ENCODE measurements around the gene CMC2. TPM values are rescaled to one million over a fixed set of nuclear protein-coding genes. Genes with fewer than 3 reads are reported as not detected.

CMC2 gene
- 28.0 and 30.7 TPM in 2 replicates for total RNA-seq

DNA sequence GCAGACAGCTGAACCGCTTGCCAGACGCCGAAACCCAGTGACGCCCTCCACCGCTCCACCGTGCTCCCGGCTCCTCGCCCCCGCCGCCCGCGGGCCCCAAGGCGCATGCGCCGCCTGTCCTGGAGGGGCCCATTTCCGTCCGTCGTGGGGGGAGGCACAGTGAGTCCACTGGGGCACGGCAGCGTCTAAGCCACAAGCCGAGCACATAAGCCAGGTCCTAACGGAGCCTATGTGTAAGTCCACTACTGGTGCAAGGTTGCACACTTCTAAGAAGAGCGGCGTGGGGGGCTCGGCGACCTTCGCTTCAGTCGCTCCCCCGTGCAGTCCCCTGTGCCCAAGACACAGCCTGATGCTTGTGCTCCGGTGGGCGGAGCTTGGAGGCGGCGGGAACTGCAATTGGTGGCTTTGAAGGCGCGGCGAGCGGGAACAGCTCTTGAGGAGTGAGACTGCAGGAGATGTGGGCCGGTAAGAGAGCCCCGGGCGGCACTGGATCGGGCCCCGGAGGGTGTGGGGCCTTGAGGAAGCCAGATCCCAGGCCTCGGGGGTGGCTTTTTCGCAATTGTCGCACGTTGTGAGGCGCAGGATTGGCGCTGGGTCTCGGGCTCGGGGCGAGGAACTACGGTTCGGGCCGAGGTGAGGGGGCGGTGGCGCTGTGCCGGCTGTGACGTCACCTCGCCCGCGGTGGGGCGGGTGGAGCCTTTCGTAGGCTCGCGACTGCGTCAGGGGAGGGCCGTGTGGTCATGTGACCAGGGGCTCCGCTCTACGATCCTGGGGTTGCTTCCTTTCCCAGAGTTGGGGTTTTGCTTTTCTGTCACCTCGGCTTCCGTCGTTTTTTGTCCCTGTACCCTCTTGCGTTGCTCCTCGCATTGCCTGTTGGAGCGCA is at the start of gene CMC2, which contains the start of gene CENPN:
TSS of gene CMC2 (minus strand) at position 73 of the 883 bp plus-strand sequence. CDS start 9,491 bp downstream, outside the sequence.
TSS of gene CENPN (plus strand) at position 402 of the 883 bp plus-strand sequence. CDS start 4,726 bp downstream, outside the sequence.
- TF ChIP-seq CTCF (IDR thresholded peaks at IDR 0.05; ENCODE audit: insufficient read depth, low read depth, low read length), result no peak
- peak; percentile 99 for DNase-seq (ENCODE audit: low read depth)
- H3K4me3 ChIP-seq (ENCODE audit: low read depth, low read length), result peak within 1 kb of the TSS; percentile 96

GRCh38 chr16:81053761-81054160 is 47.1 kb upstream of the CMC2 start:
- no peak for DNase-seq (ENCODE audit: low read depth)
- no peak for TF ChIP-seq CTCF (IDR thresholded peaks at IDR 0.05; ENCODE audit: insufficient read depth, low read depth, low read length)
- no peak overlapping the region for H3K4me3 ChIP-seq (ENCODE audit: low read depth, low read length)

DNA sequence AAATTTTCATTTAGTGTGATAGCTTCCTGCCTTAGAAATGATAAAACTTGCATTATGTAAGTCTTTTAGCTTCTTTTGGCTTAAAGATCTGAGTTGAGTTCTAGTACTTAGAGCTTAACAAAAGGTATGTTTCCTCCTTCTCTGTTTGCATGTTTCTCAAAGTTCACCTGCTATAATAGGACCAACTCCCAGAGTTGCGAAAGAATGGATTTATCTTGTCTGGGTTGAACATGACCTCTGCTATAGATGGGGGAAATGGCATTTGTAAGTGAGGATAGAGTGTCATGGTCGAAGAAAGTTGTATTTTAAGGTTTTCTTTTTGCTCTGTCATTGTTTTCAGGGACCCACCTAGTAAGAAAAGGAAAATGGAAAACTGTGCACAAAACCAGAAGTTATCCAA is 36.1 kb upstream of the CMC2 start:
- no peak for DNase-seq (ENCODE audit: low read depth)
- no peak for TF ChIP-seq CTCF (IDR thresholded peaks at IDR 0.05; ENCODE audit: insufficient read depth, low read depth, low read length)
- H3K4me3 ChIP-seq (ENCODE audit: low read depth, low read length), result no peak overlapping the region

DNA sequence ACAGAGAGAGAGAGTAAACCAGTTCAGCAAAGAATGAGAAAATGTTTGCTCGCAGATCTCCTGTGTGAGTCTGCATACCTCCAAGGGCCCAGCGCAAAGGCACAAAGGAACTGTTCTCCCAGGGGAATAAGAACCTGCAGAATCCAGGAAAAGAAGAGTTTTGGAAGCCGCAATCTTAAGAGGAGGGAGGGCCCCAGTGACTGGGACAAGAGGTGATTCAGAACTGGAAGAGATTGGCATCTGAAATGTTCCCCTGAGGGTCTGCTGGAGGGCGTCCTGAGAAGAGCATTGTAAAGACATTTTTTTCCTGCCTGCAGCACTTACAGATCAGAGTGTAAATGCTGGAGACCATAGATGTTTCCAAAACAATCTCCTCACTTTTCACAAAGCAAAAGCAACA is 35.0 kb upstream of the CMC2 start:
- H3K4me3 ChIP-seq (ENCODE audit: low read depth, low read length), result no peak overlapping the region
- DNase-seq (ENCODE audit: low read depth), result no peak
- no peak for TF ChIP-seq CTCF (IDR thresholded peaks at IDR 0.05; ENCODE audit: insufficient read depth, low read depth, low read length)

DNA sequence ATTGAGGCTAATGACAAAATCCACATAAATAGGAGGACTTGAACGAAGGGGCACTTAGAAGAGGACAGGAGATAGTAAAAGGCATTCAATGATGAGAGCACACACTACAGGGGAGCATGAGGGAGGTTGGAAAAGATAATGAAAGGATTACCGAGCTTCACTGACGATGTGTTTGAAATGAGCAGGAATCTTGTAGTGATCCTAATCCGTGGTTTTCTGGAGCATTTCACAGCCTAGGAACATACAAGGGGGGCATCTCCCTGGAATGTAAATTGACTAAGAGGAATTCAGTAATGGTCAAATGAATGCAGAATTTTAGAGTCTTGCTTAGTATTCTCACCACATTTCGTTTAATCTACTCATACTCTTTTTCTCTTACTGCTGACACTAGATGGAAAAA is 34.2 kb upstream of the CMC2 start:
- TF ChIP-seq CTCF (IDR thresholded peaks at IDR 0.05; ENCODE audit: insufficient read depth, low read depth, low read length), result no peak
- DNase-seq (ENCODE audit: low read depth), result peak; percentile 33
- no peak overlapping the region for H3K4me3 ChIP-seq (ENCODE audit: low read depth, low read length)

DNA sequence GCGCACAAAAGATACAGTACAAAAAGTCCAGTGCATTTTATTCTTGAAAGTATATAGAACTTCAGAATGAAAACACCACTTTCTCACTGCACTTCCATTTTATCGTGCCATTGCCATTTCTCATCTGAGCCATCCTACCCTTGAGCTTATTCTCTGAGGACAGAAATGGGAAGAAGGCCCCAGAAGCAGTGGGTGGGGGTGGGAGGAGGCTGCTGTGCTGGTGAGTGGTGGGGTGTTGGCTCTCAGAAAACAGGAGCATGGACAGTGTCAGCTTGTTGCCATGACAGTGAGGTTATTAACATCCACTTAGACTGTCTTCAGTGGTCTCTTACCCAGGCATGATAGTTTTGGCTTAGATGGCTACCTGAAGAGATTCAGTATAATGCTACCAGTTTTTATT is 33.4 kb upstream of the CMC2 start:
- H3K4me3 ChIP-seq (ENCODE audit: low read depth, low read length), result no peak overlapping the region
- no peak for TF ChIP-seq CTCF (IDR thresholded peaks at IDR 0.05; ENCODE audit: insufficient read depth, low read depth, low read length)
- DNase-seq (ENCODE audit: low read depth), result no peak
